B cell (primary cell): ENCODE measurements around the gene RAB30.

Source experiments
- EZH2 ChIP-seq: IDR thresholded peaks from 2 replicates; pipeline ENCODE4 v1.6.1; 2012; ENCODE audit warnings: borderline replicate concordance, low read depth, mild to moderate bottlenecking, moderate library complexity, low read length; ENCODE audit not compliant: insufficient read depth, poor library complexity, severe bottlenecking
- TF ChIP-seq, protein P1 (sequence below): fragments of 200-600 bp; IDR thresholded peaks from one replicate; pipeline ENCODE4 v1.8.0; 2022; ENCODE audit warnings: antibody characterized with exemption, mild to moderate bottlenecking

DNA sequence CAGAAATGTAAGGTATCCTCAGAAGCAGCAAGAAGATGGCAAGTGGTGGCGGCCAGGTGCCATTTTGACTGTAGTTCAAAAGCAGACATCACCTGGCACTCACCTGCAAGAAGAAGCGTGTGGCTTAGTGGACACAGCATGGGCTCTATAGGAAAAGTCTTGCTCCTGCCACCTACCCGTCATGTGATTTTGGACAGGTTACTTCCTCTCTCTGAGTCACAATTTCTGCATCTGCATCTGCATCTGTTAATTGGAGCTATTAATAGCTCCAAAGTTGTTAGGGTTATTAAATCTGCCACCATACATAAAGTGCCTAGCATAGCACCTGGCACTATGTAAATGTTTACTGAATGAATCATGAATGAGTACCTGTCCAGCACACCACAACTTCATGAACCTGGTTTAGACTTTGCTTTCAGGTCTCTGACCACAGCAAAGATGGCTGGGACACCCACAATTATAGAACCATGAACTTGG lies 16.8 kb downstream of the RAB30 start:
- TF ChIP-seq, protein P1, sequence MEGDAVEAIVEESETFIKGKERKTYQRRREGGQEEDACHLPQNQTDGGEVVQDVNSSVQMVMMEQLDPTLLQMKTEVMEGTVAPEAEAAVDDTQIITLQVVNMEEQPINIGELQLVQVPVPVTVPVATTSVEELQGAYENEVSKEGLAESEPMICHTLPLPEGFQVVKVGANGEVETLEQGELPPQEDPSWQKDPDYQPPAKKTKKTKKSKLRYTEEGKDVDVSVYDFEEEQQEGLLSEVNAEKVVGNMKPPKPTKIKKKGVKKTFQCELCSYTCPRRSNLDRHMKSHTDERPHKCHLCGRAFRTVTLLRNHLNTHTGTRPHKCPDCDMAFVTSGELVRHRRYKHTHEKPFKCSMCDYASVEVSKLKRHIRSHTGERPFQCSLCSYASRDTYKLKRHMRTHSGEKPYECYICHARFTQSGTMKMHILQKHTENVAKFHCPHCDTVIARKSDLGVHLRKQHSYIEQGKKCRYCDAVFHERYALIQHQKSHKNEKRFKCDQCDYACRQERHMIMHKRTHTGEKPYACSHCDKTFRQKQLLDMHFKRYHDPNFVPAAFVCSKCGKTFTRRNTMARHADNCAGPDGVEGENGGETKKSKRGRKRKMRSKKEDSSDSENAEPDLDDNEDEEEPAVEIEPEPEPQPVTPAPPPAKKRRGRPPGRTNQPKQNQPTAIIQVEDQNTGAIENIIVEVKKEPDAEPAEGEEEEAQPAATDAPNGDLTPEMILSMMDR: no peak
- no peak for TF ChIP-seq EZH2
